ENCODE measurements around the gene ARSG. TPM values are rescaled to one million over a fixed set of nuclear protein-coding genes. Genes with fewer than 3 reads are reported as not detected.

The ARSG gene
- polyA plus RNA-seq, 1 experiment = 1.9 TPM

DNA sequence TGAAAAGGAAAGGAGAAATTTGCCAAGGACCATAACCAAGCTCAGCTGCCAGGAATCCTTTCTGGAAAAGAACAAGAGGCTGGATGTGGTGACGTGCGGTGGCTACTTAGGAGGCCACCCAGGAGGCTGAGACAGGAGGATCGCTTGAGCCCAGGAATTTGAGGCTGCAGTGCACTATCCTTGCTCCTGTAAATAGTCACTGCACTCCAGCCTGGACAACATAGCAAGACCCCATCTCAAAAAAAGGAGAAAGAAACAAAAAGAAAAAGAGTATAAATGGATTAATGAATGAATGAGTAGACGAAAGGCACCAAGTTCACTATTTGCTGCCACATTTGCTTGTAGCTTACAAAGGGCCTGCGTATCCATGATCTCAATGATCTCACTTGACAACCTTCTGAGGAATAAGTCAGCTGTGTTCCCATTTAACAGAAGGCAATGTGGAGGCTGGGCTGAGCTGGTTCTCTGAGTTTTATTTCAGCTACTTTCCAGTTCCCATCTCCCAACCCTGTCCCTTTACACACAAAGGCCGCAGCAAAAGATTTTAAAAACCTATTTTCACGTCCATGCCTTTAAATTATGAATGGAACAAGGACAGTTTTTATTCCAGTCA lies 29.8 kb downstream of the ARSG start:
- CTCF ChIA-PET = no interaction called here
- DNase-seq (ENCODE audit: low read depth, low spot score) = no peak

GRCh38 chr17:68321556-68321954 lies 30.3 kb downstream of the ARSG start:
- POLR2A ChIA-PET = no interaction called here
- no peak overlapping the region for H3K27ac ChIP-seq (ENCODE audit: low read depth, low read length)

More for the DNA sequence above, 29.8 kb downstream of the ARSG start:
- Histone ChIP-seq H3K27ac (ENCODE audit: low read depth, low read length) (no peak overlapping the region), H3K4me3 (ENCODE audit: low read depth, low read length) (no peak overlapping the region), H3K27me3 (ENCODE audit: control insufficient read depth, insufficient read depth, low read length) (no peaks in the 10 kb centered on the region), H3K9me3 (ENCODE audit: control insufficient read depth, insufficient read depth, low read length) (no peaks in the 10 kb centered on the region)
- TF ChIP-seq, protein P1, sequence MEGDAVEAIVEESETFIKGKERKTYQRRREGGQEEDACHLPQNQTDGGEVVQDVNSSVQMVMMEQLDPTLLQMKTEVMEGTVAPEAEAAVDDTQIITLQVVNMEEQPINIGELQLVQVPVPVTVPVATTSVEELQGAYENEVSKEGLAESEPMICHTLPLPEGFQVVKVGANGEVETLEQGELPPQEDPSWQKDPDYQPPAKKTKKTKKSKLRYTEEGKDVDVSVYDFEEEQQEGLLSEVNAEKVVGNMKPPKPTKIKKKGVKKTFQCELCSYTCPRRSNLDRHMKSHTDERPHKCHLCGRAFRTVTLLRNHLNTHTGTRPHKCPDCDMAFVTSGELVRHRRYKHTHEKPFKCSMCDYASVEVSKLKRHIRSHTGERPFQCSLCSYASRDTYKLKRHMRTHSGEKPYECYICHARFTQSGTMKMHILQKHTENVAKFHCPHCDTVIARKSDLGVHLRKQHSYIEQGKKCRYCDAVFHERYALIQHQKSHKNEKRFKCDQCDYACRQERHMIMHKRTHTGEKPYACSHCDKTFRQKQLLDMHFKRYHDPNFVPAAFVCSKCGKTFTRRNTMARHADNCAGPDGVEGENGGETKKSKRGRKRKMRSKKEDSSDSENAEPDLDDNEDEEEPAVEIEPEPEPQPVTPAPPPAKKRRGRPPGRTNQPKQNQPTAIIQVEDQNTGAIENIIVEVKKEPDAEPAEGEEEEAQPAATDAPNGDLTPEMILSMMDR (IDR thresholded peaks at IDR 0.05; ENCODE audit: low read depth, low read length) = no peak
- POLR2A ChIA-PET = no interaction called here

DNA sequence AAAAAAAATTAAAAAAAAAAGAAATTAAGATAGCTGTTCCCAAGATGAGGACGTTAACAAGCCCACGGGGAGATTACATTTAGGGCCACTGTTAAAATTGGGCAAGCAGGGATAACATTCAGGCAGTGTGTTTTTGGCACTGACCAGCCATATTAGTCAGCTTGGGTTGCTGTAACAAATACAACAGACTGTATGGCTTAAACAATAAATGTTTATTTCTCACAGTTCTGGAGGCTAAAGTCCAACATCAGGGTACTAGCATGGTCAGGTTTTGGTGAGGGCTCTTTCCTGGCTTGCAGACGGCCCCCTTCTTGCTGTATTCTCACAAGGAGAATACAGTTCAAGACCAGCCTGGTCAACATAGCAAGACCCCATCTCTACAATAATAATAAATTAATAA lies 31.3 kb downstream of the ARSG start:
- no peak for DNase-seq (ENCODE audit: low read depth, low spot score)
- H3K4me3 ChIP-seq (ENCODE audit: low read depth, low read length) = no peak overlapping the region
- no peak overlapping the region for H3K27ac ChIP-seq (ENCODE audit: low read depth, low read length)
- TF ChIP-seq, protein P1 (IDR thresholded peaks at IDR 0.05; ENCODE audit: low read depth, low read length) = no peak
- CTCF ChIA-PET = no interaction called here
- no peaks in the 10 kb centered on the region for H3K27me3 ChIP-seq (ENCODE audit: control insufficient read depth, insufficient read depth, low read length)
- POLR2A ChIA-PET = no interaction called here
- H3K9me3 ChIP-seq (ENCODE audit: control insufficient read depth, insufficient read depth, low read length) = no peaks in the 10 kb centered on the region

More at GRCh38 chr17:68321556-68321954, 30.3 kb downstream of the ARSG start:
- no peak for DNase-seq (ENCODE audit: low read depth, low spot score)
- Histone ChIP-seq H3K9me3 (ENCODE audit: control insufficient read depth, insufficient read depth, low read length) (no peaks in the 10 kb centered on the region), H3K27me3 (ENCODE audit: control insufficient read depth, insufficient read depth, low read length) (no peaks in the 10 kb centered on the region), H3K4me3 (ENCODE audit: low read depth, low read length) (no peak overlapping the region)
- TF ChIP-seq, protein P1 (IDR thresholded peaks at IDR 0.05; ENCODE audit: low read depth, low read length) = no peak
- CTCF ChIA-PET = no interaction called here

GRCh38 chr17:68324114-68324513 lies 32.8 kb downstream of the ARSG start:
- Histone ChIP-seq H3K4me3 (ENCODE audit: low read depth, low read length) (no peak overlapping the region), H3K27ac (ENCODE audit: low read depth, low read length) (no peak overlapping the region), H3K27me3 (ENCODE audit: control insufficient read depth, insufficient read depth, low read length) (no peaks in the 10 kb centered on the region), H3K9me3 (ENCODE audit: control insufficient read depth, insufficient read depth, low read length) (no peaks in the 10 kb centered on the region; the same call in 1 of the 2 replicates)
- TF ChIP-seq, protein P1 (IDR thresholded peaks at IDR 0.05; ENCODE audit: low read depth, low read length) = no peak
- ChIA-PET CTCF (interaction anchor here (1.6 kb wide), 1 partner anchor 75 kb away, joined by 7 read pairs; no protein-coding TSS in a partner anchor), POLR2A (no interaction called here)
- DNase-seq (ENCODE audit: low read depth, low spot score) = no peak

DNA sequence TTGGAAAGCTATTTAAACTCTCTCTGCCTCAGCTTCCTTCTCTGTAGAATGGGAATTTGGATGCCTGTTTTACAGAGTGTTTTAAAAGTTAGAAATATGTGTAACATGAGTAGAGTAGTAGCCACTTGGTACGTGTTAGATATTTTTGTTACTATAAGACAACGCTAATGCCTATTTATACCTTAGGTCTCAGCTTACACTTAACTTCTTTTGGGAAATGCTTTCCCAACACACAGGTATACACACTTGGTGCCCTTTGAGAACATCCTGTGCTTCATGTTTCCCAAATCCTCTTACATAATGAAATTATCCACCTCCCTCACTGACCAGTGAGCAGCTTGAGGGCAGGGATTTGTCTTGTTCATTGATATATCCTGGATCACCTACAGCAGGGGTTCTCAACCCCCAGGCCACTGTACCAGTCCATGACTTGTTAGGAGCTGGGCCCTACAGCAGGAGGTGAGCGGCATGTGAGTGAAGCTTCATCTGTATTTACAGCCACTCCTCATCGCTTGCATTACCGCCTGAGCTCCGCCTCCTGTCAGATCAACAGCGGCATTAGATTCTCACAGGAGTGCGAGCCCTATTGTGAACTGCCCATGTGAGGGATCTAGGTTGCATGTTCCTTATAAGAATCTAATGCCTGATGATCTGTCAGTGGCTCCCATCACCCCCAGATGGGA lies 33.5 kb downstream of the ARSG start:
- Histone ChIP-seq H3K27ac (ENCODE audit: low read depth, low read length) (no peak overlapping the region), H3K27me3 (ENCODE audit: control insufficient read depth, insufficient read depth, low read length) (no peaks in the 10 kb centered on the region), H3K9me3 (ENCODE audit: control insufficient read depth, insufficient read depth, low read length) (peaks cover 3% of the 10 kb centered on the region; the same call in 1 of the 2 replicates), H3K4me3 (ENCODE audit: low read depth, low read length) (no peak overlapping the region)
- CTCF ChIA-PET = interaction anchor here (1.6 kb wide), 1 partner anchor 74 kb away, joined by 7 read pairs; no protein-coding TSS in a partner anchor
- TF ChIP-seq, protein P1 (IDR thresholded peaks at IDR 0.05; ENCODE audit: low read depth, low read length) = no peak
- no peak for DNase-seq (ENCODE audit: low read depth, low spot score)
- POLR2A ChIA-PET = no interaction called here
